ENCODE measurements around the gene PPAT.

PPAT gene

GRCh38 chr4:56435140-56435926 is at the start of gene PPAT:
Gene PPAT (minus strand): TSS chr4:56435615. CDS start chr4:56435477, 138 bp downstream.
- no peak for TF ChIP-seq ZFX (IDR thresholded peaks at IDR 0.05)
- TF ChIP-seq CTCF (conservative IDR thresholded peaks at IDR 0.05) = no peak
- peak within 1 kb of the TSS; percentile 93 for H3K27ac ChIP-seq

GRCh38 chr4:56480691-56481090 is 45.3 kb upstream of the PPAT start:
- TF ChIP-seq CTCF (conservative IDR thresholded peaks at IDR 0.05) (no peak), ZFX (IDR thresholded peaks at IDR 0.05) (no peak)
- H3K27ac ChIP-seq = no peak overlapping the region

- no peak overlapping the region for H3K27ac ChIP-seq
- no peak for TF ChIP-seq ZFX (IDR thresholded peaks at IDR 0.05)
- no peak for TF ChIP-seq CTCF (conservative IDR thresholded peaks at IDR 0.05)
Measured at GRCh38 chr4:56477192-56477702, 41.8 kb upstream of the PPAT start.

GRCh38 chr4:56475917-56476316 is 40.5 kb upstream of the PPAT start:
- TF ChIP-seq ZFX (IDR thresholded peaks at IDR 0.05) = no peak
- TF ChIP-seq CTCF (conservative IDR thresholded peaks at IDR 0.05) = no peak
- H3K27ac ChIP-seq = no peak overlapping the region

- no peak for TF ChIP-seq CTCF (conservative IDR thresholded peaks at IDR 0.05)
- TF ChIP-seq ZFX (IDR thresholded peaks at IDR 0.05) = no peak
- no peak overlapping the region for H3K27ac ChIP-seq
Measured at GRCh38 chr4:56469489-56470210, 34.2 kb upstream of the PPAT start.

- H3K27ac ChIP-seq = peak overlapping the region; percentile 98
- TF ChIP-seq CTCF (conservative IDR thresholded peaks at IDR 0.05) (no peak), ZFX (IDR thresholded peaks at IDR 0.05) (no peak; the same call in 1 of the 2 replicates)
Measured at GRCh38 chr4:56468097-56468422, 32.6 kb upstream of the PPAT start.

Measured in C4-2B (cell line).